ENCODE results near the gene UNC79.

UNC79 gene

GRCh38 chr14:93713726-93714405 lies 283.1 kb downstream of the UNC79 start:
- no peaks in the 10 kb centered on the region for H3K27me3 ChIP-seq (ENCODE audit: insufficient read depth, insufficient read length)
- peaks cover 8% of the 10 kb centered on the region for H3K4me1 ChIP-seq (ENCODE audit: insufficient read depth, insufficient read length)
- H3K9me3 ChIP-seq (ENCODE audit: insufficient read depth, low read length), result no peaks in the 10 kb centered on the region
- DNase-seq (ENCODE audit: low read depth, low spot score), result no peak
- no peaks in the 10 kb centered on the region for H3K36me3 ChIP-seq (ENCODE audit: insufficient read depth, insufficient read length, low read length)
- no peak overlapping the region for H3K4me3 ChIP-seq (ENCODE audit: insufficient read length, low read depth)
- no peak overlapping the region for H3K9ac ChIP-seq (ENCODE audit: insufficient read length, low read depth)
- no peak for TF ChIP-seq YY1 (IDR thresholded peaks at IDR 0.05; ENCODE audit: insufficient read depth, insufficient read length)
- TF ChIP-seq ZNF274 (IDR thresholded peaks at IDR 0.05; ENCODE audit: low read depth, low read length), result no peak
- TF ChIP-seq SUZ12 (IDR thresholded peaks at IDR 0.05; ENCODE audit: extremely low read depth, insufficient read depth, insufficient read length), result no peak

GRCh38 chr14:93714605-93715004 lies 283.9 kb downstream of the UNC79 start:
- TF ChIP-seq ZNF274 (IDR thresholded peaks at IDR 0.05; ENCODE audit: low read depth, low read length) (no peak), YY1 (IDR thresholded peaks at IDR 0.05; ENCODE audit: insufficient read depth, insufficient read length) (no peak), SUZ12 (IDR thresholded peaks at IDR 0.05; ENCODE audit: extremely low read depth, insufficient read depth, insufficient read length) (no peak)
- H3K4me3 ChIP-seq (ENCODE audit: insufficient read length, low read depth), result no peak overlapping the region
- H3K9ac ChIP-seq (ENCODE audit: insufficient read length, low read depth), result no peak overlapping the region
- DNase-seq (ENCODE audit: low read depth, low spot score), result no peak
- H3K4me1 ChIP-seq (ENCODE audit: insufficient read depth, insufficient read length), result peaks cover 7% of the 10 kb centered on the region
- no peaks in the 10 kb centered on the region for H3K27me3 ChIP-seq (ENCODE audit: insufficient read depth, insufficient read length)
- no peaks in the 10 kb centered on the region for H3K36me3 ChIP-seq (ENCODE audit: insufficient read depth, insufficient read length, low read length)
- H3K9me3 ChIP-seq (ENCODE audit: insufficient read depth, low read length), result no peaks in the 10 kb centered on the region

GRCh38 chr14:93715279-93715927 lies 284.7 kb downstream of the UNC79 start:
- H3K27me3 ChIP-seq (ENCODE audit: insufficient read depth, insufficient read length), result no peaks in the 10 kb centered on the region
- no peaks in the 10 kb centered on the region for H3K9me3 ChIP-seq (ENCODE audit: insufficient read depth, low read length)
- no peaks in the 10 kb centered on the region for H3K36me3 ChIP-seq (ENCODE audit: insufficient read depth, insufficient read length, low read length)
- H3K9ac ChIP-seq (ENCODE audit: insufficient read length, low read depth), result no peak overlapping the region
- peaks cover 7% of the 10 kb centered on the region for H3K4me1 ChIP-seq (ENCODE audit: insufficient read depth, insufficient read length)
- no peak for DNase-seq (ENCODE audit: low read depth, low spot score)
- TF ChIP-seq YY1 (IDR thresholded peaks at IDR 0.05; ENCODE audit: insufficient read depth, insufficient read length) (no peak), SUZ12 (IDR thresholded peaks at IDR 0.05; ENCODE audit: extremely low read depth, insufficient read depth, insufficient read length) (no peak), ZNF274 (IDR thresholded peaks at IDR 0.05; ENCODE audit: low read depth, low read length) (no peak)
- no peak overlapping the region for H3K4me3 ChIP-seq (ENCODE audit: insufficient read length, low read depth)

- no peak for DNase-seq (ENCODE audit: low read depth, low spot score)
- H3K9me3 ChIP-seq (ENCODE audit: insufficient read depth, low read length), result no peaks in the 10 kb centered on the region
- TF ChIP-seq ZNF274 (IDR thresholded peaks at IDR 0.05; ENCODE audit: low read depth, low read length) (no peak), SUZ12 (IDR thresholded peaks at IDR 0.05; ENCODE audit: extremely low read depth, insufficient read depth, insufficient read length) (no peak), YY1 (IDR thresholded peaks at IDR 0.05; ENCODE audit: insufficient read depth, insufficient read length) (no peak)
- peaks cover 7% of the 10 kb centered on the region for H3K4me1 ChIP-seq (ENCODE audit: insufficient read depth, insufficient read length)
- H3K36me3 ChIP-seq (ENCODE audit: insufficient read depth, insufficient read length, low read length), result no peaks in the 10 kb centered on the region
- H3K4me3 ChIP-seq (ENCODE audit: insufficient read length, low read depth), result no peak overlapping the region
- no peak overlapping the region for H3K9ac ChIP-seq (ENCODE audit: insufficient read length, low read depth)
- no peaks in the 10 kb centered on the region for H3K27me3 ChIP-seq (ENCODE audit: insufficient read depth, insufficient read length)
Measured at GRCh38 chr14:93716002-93716745, 285.4 kb downstream of the UNC79 start.

DNA sequence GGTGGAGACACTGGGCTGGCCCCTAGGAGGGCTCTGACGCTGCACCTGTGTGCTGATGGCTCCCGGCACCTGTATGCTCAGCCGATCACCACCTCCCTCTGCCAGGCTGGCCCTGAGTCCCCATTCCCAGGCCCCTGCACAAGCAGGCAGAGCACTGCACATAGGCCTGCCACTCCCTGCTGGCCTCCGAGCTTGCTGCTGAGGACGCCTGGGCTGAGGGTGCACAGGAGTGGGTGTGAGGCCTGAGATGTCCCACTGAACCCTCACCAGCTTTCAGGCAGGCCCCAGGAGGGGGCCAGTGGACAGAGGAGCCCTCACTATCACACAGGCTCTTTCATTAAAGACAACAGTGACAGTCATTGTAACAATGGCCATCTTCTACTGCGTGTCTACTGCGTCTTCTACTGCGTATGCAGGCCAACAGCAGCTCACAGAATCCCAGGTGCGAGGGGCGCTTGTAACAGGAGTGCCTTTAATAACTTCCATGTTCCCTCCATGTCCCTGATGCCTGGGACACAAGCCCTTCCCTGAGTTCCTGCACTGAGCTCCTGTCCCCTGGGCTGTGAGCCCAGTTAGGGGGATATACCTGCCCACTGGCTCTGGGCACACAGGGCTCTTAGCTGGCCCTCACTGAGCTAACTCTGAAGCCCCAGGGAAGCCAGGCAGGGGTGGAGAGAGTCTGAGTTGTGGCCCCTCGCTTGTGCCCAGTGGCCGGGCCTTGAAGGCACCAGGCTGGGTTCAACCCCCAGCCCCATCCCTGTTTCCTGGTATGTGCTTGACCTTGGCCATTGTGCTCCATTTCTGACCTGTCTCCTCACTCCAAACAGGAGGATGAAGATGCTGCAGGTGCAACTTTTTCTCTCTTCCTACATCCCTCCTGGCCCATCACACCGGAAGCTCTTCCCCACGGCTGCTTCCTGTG lies 286.3 kb downstream of the UNC79 start:
- H3K27me3 ChIP-seq (ENCODE audit: insufficient read depth, insufficient read length), result no peaks in the 10 kb centered on the region
- peaks cover 7% of the 10 kb centered on the region for H3K4me1 ChIP-seq (ENCODE audit: insufficient read depth, insufficient read length)
- TF ChIP-seq YY1 (IDR thresholded peaks at IDR 0.05; ENCODE audit: insufficient read depth, insufficient read length), result no peak
- TF ChIP-seq ZNF274 (IDR thresholded peaks at IDR 0.05; ENCODE audit: low read depth, low read length), result no peak
- TF ChIP-seq SUZ12 (IDR thresholded peaks at IDR 0.05; ENCODE audit: extremely low read depth, insufficient read depth, insufficient read length), result no peak
- no peaks in the 10 kb centered on the region for H3K9me3 ChIP-seq (ENCODE audit: insufficient read depth, low read length)
- H3K4me3 ChIP-seq (ENCODE audit: insufficient read length, low read depth), result no peak overlapping the region
- DNase-seq (ENCODE audit: low read depth, low spot score), result no peak
- no peaks in the 10 kb centered on the region for H3K36me3 ChIP-seq (ENCODE audit: insufficient read depth, insufficient read length, low read length)
- H3K9ac ChIP-seq (ENCODE audit: insufficient read length, low read depth), result no peak overlapping the region

- H3K9me3 ChIP-seq (ENCODE audit: insufficient read depth, low read length), result no peaks in the 10 kb centered on the region
- H3K36me3 ChIP-seq (ENCODE audit: insufficient read depth, insufficient read length, low read length), result no peaks in the 10 kb centered on the region
- no peak overlapping the region for H3K4me3 ChIP-seq (ENCODE audit: insufficient read length, low read depth)
- H3K4me1 ChIP-seq (ENCODE audit: insufficient read depth, insufficient read length), result peaks cover 3% of the 10 kb centered on the region
- no peak overlapping the region for H3K9ac ChIP-seq (ENCODE audit: insufficient read length, low read depth)
- TF ChIP-seq SUZ12 (IDR thresholded peaks at IDR 0.05; ENCODE audit: extremely low read depth, insufficient read depth, insufficient read length), result no peak
- no peak for TF ChIP-seq ZNF274 (IDR thresholded peaks at IDR 0.05; ENCODE audit: low read depth, low read length)
- no peak for TF ChIP-seq YY1 (IDR thresholded peaks at IDR 0.05; ENCODE audit: insufficient read depth, insufficient read length)
- no peak for DNase-seq (ENCODE audit: low read depth, low spot score)
- no peaks in the 10 kb centered on the region for H3K27me3 ChIP-seq (ENCODE audit: insufficient read depth, insufficient read length)
Measured at GRCh38 chr14:93717668-93718320, 287.1 kb downstream of the UNC79 start.
